K562 (cell line): ENCODE measurements around the gene XPC. TPM values are rescaled to one million over a fixed set of nuclear protein-coding genes. Genes with fewer than 3 reads are reported as not detected.

Experiments used
- ATAC-seq: fragments of 200-7000 bp; cut with Tn5 transposase; 3 replicates; pipeline ENCODE4 v1.9.1; 2020; ENCODE audit warnings: moderate library complexity
- BruUV-seq: library from RNA; stranded (reverse); fragments of 400-500 nt; replicated peaks from 2 replicates; lab custom pipeline; 2021; lab: Mats Ljungman, UMichigan
- CTCF ChIA-PET: fragments of 300-600 bp; formaldehyde crosslinking; extraction: SDS; loops from one replicate; lab custom pipeline; 2021; ENCODE audit warnings: low intra/inter-chr PET ratio; lab: Yijun Ruan, JAX
- POLR2A ChIA-PET: fragments of 300-600, 350-650 bp; sonication (Branson Sonifier 250); formaldehyde crosslinking; extraction: SDS; loops from one replicate; lab custom pipeline; 2021; ENCODE audit warnings: antibody characterized with exemption, inconsistent platforms; lab: Yijun Ruan, JAX
- DNase-seq, 4 experiments: peaks; one replicate each; pipeline versions ENCODE4 v3.0.0 to v3.0.0-alpha.2; 2011 to 2018; ENCODE audit warnings: low spot score in 3 of 4, mixed read lengths in 3 of 4; ENCODE audit errors: extremely low read depth in 1 of 4
- FAIRE-seq: peaks from 2 replicates; lab custom pipeline; 2011; peaks lifted over from hg19 to GRCh38; lab: Jason Lieb, UNC
- H2AFZ ChIP-seq: 2 replicates; pipeline ENCODE4 v1.6.0; 2011; ENCODE audit warnings: low read depth, low read length, control low read depth, inconsistent platforms
- H3K27ac ChIP-seq: fragments of 200-600 bp; 3 replicates; pipeline ENCODE4 v1.8.0; 2011; ENCODE audit warnings: low read depth, mild to moderate bottlenecking, control low read depth, inconsistent platforms, low read length, moderate library complexity, mixed read lengths; ENCODE audit errors: extremely low read depth
- H3K27me3 ChIP-seq, 2 experiments: fragments of 300-600 bp in 1 of 2; 2 replicates in 1 of 2; 3 replicates in 1 of 2; pipeline versions ENCODE4 v1.6.0 to v1.8.0; 2011; ENCODE audit warnings: inconsistent platforms in 2 of 2, low read length in 2 of 2, mild to moderate bottlenecking in 1 of 2, mixed read lengths in 1 of 2, moderate library complexity in 1 of 2; ENCODE audit not compliant: control insufficient read depth in 2 of 2, insufficient read depth in 2 of 2
- H3K36me3 ChIP-seq: fragments of 300-600 bp; 3 replicates; pipeline ENCODE4 v1.8.0; 2011; ENCODE audit warnings: mild to moderate bottlenecking, low read length, inconsistent platforms; ENCODE audit not compliant: control insufficient read depth, insufficient read depth
- H3K4me1 ChIP-seq, 2 experiments: fragments of 200-600 bp in 1 of 2; replicated peaks in 1 of 2; 2 replicates in 1 of 2; 3 replicates in 1 of 2; pipeline versions ENCODE4 v1.5.1 to v1.8.0; 2011; ENCODE audit warnings: inconsistent platforms in 2 of 2, low read length in 2 of 2, mild to moderate bottlenecking in 1 of 2, mixed read lengths in 1 of 2, moderate library complexity in 1 of 2; ENCODE audit not compliant: control insufficient read depth in 2 of 2, insufficient read depth in 2 of 2
- H3K4me2 ChIP-seq: 2 replicates; pipeline ENCODE4 v1.6.1; 2011; ENCODE audit warnings: low read length, control low read depth, inconsistent platforms, mixed read lengths; ENCODE audit not compliant: insufficient read depth
- H3K4me3 ChIP-seq: fragments of 200-600 bp; sonication (generic), shearing (Covaris generic); 2 replicates; pipeline ENCODE4 v1.5.1; 2016; ENCODE audit warnings: control low read depth, inconsistent platforms
- H3K79me2 ChIP-seq: fragments of 200-600 bp; 3 replicates; pipeline ENCODE4 v1.8.0; 2011; ENCODE audit warnings: low read length, inconsistent platforms; ENCODE audit not compliant: control insufficient read depth, insufficient read depth
- H3K9ac ChIP-seq, 2 experiments: 2 replicates each; pipeline versions ENCODE4 v1.6.0 to v1.6.1; 2011; ENCODE audit warnings: low read depth in 2 of 2, low read length in 2 of 2, control low read depth in 1 of 2, inconsistent platforms in 1 of 2, mild to moderate bottlenecking in 1 of 2, mixed read lengths in 1 of 2; ENCODE audit not compliant: insufficient read depth in 1 of 2
- H3K9me1 ChIP-seq: one replicate; pipeline ENCODE4 v1.6.0; 2011; ENCODE audit warnings: inconsistent platforms, mild to moderate bottlenecking, low read length, moderate library complexity; ENCODE audit not compliant: control insufficient read depth, insufficient read depth
- H3K9me3 ChIP-seq: replicated peaks from 2 replicates; pipeline ENCODE4 v1.5.1; 2011; ENCODE audit warnings: low read depth, low read length, inconsistent platforms; ENCODE audit not compliant: control insufficient read depth, insufficient read depth
- H4K20me1 ChIP-seq: replicated peaks from 2 replicates; pipeline ENCODE4 v1.6.1; 2011; ENCODE audit warnings: low read length, inconsistent platforms, mixed read lengths; ENCODE audit not compliant: control insufficient read depth, insufficient read depth
- HCFC1 ChIP-seq: IDR thresholded peaks from 2 replicates; pipeline ENCODE4 v1.6.1; 2012; ENCODE audit warnings: low read depth, low read length, improper control_type of control experiment
- HMG20B ChIP-seq: fragments of 250-450 bp; sonication (Bioruptor Pico); IDR thresholded peaks from 2 replicates; pipeline ENCODE4 v1.5.0; 2021; ENCODE audit warnings: mild to moderate bottlenecking
- HMGN3 ChIP-seq: IDR thresholded peaks from 2 replicates; pipeline ENCODE4 v1.6.1; 2011; ENCODE audit warnings: borderline replicate concordance, low read depth, mild to moderate bottlenecking, mixed read lengths, low read length; ENCODE audit not compliant: insufficient read length; ENCODE audit errors: extremely low read depth
- IRF2 ChIP-seq: sonication (generic); formaldehyde crosslinking; IDR thresholded peaks from 2 replicates; pipeline ENCODE4 v1.8.1; 2022; ENCODE audit warnings: mild to moderate bottlenecking, missing genetic modification reagents
- NFXL1 ChIP-seq: fragments of 450-650 bp; formaldehyde crosslinking; IDR thresholded peaks from 2 replicates; pipeline ENCODE4 v1.4.0; 2021; ENCODE audit warnings: mild to moderate bottlenecking
- OTX1 ChIP-seq: fragments of 450-650 bp; formaldehyde crosslinking; IDR thresholded peaks from 2 replicates; pipeline ENCODE4 v1.4.0; 2022; ENCODE audit warnings: mild to moderate bottlenecking
- SETDB1 ChIP-seq: IDR thresholded peaks from one replicate; pipeline ENCODE4 v1.6.1; 2012; ENCODE audit warnings: low read length, control low read depth, inconsistent platforms
- XRCC5 ChIP-seq: fragments of 200-400 bp; formaldehyde crosslinking; IDR thresholded peaks from 2 replicates; pipeline ENCODE4 v1.6.1; 2017; ENCODE audit warnings: low read depth, mild to moderate bottlenecking, low read length
- ZBED1 ChIP-seq: IDR thresholded peaks from 2 replicates; pipeline ENCODE4 v1.6.1; 2014
- ZNF324 ChIP-seq: fragments of 250-450 bp; sonication (Bioruptor Pico); IDR thresholded peaks from 2 replicates; pipeline ENCODE4 v1.4.0; 2020; ENCODE audit warnings: mild to moderate bottlenecking
- ZNF830 ChIP-seq: fragments of 250-450 bp; sonication (Bioruptor Pico); IDR thresholded peaks from 2 replicates; pipeline ENCODE4 v1.5.0; 2021; ENCODE audit warnings: mild to moderate bottlenecking
- WGBS: fragments of 100-300 bp; shearing (Covaris generic); methylation state at CpG from one replicate; pipeline ENCODE4 v1.1.6; 2016; ENCODE audit warnings: low coverage, mixed read lengths; ENCODE audit not compliant: insufficient coverage; ENCODE audit errors: missing lambda C conversion rate; 5-methylcytosine and 5-hydroxymethylcytosine counted together
- in situ Hi-C: fragments of 300-500 bp; cut with MboI; formaldehyde crosslinking; loops from 4 replicates; pipeline ENCODE4 v1.15.0; 2018; ENCODE audit warnings: inconsistent platforms, mixed read lengths
- intact Hi-C: fragments of 100-400 bp; cut with micrococcal nuclease; formaldehyde crosslinking; loops from 2 replicates; pipeline ENCODE4 v1.14.2; 2022
- polyA plus RNA-seq, 8 experiments: library from polyadenylated mRNA; depleted of rRNA in 4 of 8; stranded (reverse) in 5 of 8; unstranded in 3 of 8; fragments of >200 nt; fragmentation: Nextera tagmentation in 2 of 8; fragmentation: Illumina TruSeq in 1 of 8; extraction: Ambion mirVana in 2 of 8; extraction: Trizol in 1 of 8; gene quantifications; 2 replicates each; pipeline versions ENCODE4 v1.2.1 to v1.2.3, GENCODE V29; 2011 to 2014; ENCODE audit warnings: inconsistent platforms in 1 of 8, missing spikeins in 1 of 8
- total RNA-seq, 7 experiments: library from RNA; depleted of rRNA in 6 of 7; stranded (reverse); fragments of >200 nt in 6 of 7; fragmentation: Illumina TruSeq in 2 of 7; extraction: Trizol in 2 of 7; gene quantifications; 2 replicates each; pipeline versions ENCODE4 v1.2.1 to v1.2.3, GENCODE V29; 2011 to 2021; ENCODE audit warnings: low replicate concordance in 1 of 7
- TF ChIP-seq, protein P1 (sequence below): sonication (generic); formaldehyde crosslinking; IDR thresholded peaks from 2 replicates; pipeline ENCODE4 v1.5.0; 2020; ENCODE audit warnings: missing genetic modification reagents
- TF ChIP-seq, protein P2 (sequence below): sonication (generic); formaldehyde crosslinking; IDR thresholded peaks from 2 replicates; pipeline ENCODE4 v1.8.0; 2023; ENCODE audit warnings: missing genetic modification reagents, mild to moderate bottlenecking, borderline replicate concordance
- TF ChIP-seq, protein P3 (sequence below): fragments of 450-650 bp; formaldehyde crosslinking; IDR thresholded peaks from 2 replicates; pipeline ENCODE4 v1.4.0; 2020; ENCODE audit warnings: mild to moderate bottlenecking

XPC gene
- total and polyA plus RNA-seq, 9 of the 15 experiments (the other 6 are each of a cell fraction or from before 2014, with no cell fraction given), result 3.8 to 54.7 (median 41.3) TPM

DNA sequence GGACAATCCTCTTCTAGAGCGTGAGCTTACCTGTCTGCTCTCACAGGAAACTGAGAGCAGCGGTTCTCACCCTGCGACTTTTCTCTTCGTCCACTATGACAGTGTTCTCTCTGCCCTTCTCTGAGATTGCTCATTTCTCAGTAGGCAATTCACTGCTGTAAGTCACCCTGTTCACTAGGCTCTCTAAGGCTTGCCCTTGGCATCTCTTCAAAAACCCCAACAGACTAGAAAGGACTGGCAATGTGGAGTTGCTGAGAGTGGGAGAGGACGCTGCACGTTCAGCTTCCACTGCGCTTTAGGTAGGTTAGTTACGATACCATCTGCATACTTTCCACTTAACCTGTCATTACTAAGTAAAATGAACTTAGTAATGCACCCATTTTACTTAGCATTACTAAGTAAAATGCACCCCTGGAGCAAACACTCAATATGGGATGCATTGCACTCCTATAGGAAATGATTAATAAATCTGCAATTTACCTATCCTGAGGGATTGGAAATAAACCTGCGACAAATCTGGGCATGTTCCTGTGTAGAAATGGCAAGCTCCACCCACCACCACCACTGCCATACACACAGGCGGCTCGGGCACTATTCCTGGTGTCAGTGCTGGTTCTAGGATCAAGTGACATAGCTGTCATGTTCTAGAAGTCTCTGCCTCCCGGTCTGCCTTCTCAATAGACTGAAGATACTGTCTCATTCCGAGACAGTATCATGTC lies 21.4 kb downstream of the XPC start:
- CTCF ChIA-PET, result interaction anchor here (0.9 kb wide), 1 partner anchor 311 kb away, joined by 3 read pairs; no protein-coding TSS in a partner anchor
- H3K9me3 ChIP-seq, result peaks cover 9% of the 10 kb centered on the region
- H3K4me1 ChIP-seq, result no peaks in the 10 kb centered on the region; a peak in 1 of 5 replicates
- H3K27ac ChIP-seq, result no peak overlapping the region
- H3K79me2 ChIP-seq, result no peaks in the 10 kb centered on the region
- H2AFZ ChIP-seq, result no peak overlapping the region
- DNase-seq (no peak), FAIRE-seq (no peak), ATAC-seq (no peak)
- no peaks in the 10 kb centered on the region for H3K9me1 ChIP-seq
- H3K4me3 ChIP-seq, result no peak overlapping the region
- in situ Hi-C loops (no loop called here), intact Hi-C loops (no loop called here)
- no peaks in the 10 kb centered on the region for H3K27me3 ChIP-seq
- peaks cover 90% of the 10 kb centered on the region for H3K36me3 ChIP-seq
- H3K4me2 ChIP-seq, result no peak overlapping the region
- POLR2A ChIA-PET, result interaction anchor here (0.7 to 1.6 kb wide), 3 partner anchors 11 to 43 kb away, joined by 3 read pairs; no protein-coding TSS in a partner anchor
- no peaks in the 10 kb centered on the region; the same call in 1 of the 2 replicates for H4K20me1 ChIP-seq
- 96% methylated on average over 13 of the region's 13 CpGs for WGBS
- H3K9ac ChIP-seq, result no peak overlapping the region
- BruUV-seq, result no TSS peak
- TF ChIP-seq HMGN3 (no peak), ZBED1 (no peak), SETDB1 (no peak), HCFC1 (no peak), IRF2 (CRISPR knock-in tag) (no peak), HMG20B (CRISPR knock-in tag) (no peak), ZNF324 (no peak), XRCC5 (no peak), NFXL1 (no peak), ZNF830 (CRISPR knock-in tag) (no peak), OTX1 (CRISPR knock-in tag) (no peak)
- TF ChIP-seq, protein P1, sequence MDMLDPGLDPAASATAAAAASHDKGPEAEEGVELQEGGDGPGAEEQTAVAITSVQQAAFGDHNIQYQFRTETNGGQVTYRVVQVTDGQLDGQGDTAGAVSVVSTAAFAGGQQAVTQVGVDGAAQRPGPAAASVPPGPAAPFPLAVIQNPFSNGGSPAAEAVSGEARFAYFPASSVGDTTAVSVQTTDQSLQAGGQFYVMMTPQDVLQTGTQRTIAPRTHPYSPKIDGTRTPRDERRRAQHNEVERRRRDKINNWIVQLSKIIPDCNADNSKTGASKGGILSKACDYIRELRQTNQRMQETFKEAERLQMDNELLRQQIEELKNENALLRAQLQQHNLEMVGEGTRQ (CRISPR knock-in tag), result no peak
- TF ChIP-seq, protein P2, sequence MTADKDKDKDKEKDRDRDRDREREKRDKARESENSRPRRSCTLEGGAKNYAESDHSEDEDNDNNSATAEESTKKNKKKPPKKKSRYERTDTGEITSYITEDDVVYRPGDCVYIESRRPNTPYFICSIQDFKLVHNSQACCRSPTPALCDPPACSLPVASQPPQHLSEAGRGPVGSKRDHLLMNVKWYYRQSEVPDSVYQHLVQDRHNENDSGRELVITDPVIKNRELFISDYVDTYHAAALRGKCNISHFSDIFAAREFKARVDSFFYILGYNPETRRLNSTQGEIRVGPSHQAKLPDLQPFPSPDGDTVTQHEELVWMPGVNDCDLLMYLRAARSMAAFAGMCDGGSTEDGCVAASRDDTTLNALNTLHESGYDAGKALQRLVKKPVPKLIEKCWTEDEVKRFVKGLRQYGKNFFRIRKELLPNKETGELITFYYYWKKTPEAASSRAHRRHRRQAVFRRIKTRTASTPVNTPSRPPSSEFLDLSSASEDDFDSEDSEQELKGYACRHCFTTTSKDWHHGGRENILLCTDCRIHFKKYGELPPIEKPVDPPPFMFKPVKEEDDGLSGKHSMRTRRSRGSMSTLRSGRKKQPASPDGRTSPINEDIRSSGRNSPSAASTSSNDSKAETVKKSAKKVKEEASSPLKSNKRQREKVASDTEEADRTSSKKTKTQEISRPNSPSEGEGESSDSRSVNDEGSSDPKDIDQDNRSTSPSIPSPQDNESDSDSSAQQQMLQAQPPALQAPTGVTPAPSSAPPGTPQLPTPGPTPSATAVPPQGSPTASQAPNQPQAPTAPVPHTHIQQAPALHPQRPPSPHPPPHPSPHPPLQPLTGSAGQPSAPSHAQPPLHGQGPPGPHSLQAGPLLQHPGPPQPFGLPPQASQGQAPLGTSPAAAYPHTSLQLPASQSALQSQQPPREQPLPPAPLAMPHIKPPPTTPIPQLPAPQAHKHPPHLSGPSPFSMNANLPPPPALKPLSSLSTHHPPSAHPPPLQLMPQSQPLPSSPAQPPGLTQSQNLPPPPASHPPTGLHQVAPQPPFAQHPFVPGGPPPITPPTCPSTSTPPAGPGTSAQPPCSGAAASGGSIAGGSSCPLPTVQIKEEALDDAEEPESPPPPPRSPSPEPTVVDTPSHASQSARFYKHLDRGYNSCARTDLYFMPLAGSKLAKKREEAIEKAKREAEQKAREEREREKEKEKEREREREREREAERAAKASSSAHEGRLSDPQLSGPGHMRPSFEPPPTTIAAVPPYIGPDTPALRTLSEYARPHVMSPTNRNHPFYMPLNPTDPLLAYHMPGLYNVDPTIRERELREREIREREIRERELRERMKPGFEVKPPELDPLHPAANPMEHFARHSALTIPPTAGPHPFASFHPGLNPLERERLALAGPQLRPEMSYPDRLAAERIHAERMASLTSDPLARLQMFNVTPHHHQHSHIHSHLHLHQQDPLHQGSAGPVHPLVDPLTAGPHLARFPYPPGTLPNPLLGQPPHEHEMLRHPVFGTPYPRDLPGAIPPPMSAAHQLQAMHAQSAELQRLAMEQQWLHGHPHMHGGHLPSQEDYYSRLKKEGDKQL, result no peak
- TF ChIP-seq, protein P3, sequence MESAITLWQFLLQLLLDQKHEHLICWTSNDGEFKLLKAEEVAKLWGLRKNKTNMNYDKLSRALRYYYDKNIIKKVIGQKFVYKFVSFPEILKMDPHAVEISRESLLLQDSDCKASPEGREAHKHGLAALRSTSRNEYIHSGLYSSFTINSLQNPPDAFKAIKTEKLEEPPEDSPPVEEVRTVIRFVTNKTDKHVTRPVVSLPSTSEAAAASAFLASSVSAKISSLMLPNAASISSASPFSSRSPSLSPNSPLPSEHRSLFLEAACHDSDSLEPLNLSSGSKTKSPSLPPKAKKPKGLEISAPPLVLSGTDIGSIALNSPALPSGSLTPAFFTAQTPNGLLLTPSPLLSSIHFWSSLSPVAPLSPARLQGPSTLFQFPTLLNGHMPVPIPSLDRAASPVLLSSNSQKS (CRISPR knock-in tag), result no peak
